ENCODE measurements around the gene SLC28A3.

DNA sequence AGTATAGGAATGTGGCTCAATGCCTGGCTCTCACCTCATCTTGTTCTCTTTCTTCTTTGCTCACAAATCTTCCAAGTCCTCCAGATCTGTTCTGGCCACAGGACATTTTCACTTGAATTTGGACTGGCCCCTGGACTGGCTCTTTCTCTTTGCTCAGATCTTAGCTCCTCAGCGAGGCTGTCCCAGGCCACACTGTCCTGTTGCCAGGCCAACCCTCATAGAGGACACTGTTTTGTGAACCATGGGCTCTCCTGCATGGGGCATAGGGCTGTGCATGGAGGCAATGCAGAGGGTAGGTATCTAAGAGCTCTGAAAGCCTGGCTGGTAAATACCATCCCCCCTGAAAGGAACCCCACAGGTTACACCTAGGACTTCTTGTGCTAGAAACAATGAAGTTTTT, 13.5 kb upstream of the SLC28A3 start:
- TF ChIP-seq, protein P1, sequence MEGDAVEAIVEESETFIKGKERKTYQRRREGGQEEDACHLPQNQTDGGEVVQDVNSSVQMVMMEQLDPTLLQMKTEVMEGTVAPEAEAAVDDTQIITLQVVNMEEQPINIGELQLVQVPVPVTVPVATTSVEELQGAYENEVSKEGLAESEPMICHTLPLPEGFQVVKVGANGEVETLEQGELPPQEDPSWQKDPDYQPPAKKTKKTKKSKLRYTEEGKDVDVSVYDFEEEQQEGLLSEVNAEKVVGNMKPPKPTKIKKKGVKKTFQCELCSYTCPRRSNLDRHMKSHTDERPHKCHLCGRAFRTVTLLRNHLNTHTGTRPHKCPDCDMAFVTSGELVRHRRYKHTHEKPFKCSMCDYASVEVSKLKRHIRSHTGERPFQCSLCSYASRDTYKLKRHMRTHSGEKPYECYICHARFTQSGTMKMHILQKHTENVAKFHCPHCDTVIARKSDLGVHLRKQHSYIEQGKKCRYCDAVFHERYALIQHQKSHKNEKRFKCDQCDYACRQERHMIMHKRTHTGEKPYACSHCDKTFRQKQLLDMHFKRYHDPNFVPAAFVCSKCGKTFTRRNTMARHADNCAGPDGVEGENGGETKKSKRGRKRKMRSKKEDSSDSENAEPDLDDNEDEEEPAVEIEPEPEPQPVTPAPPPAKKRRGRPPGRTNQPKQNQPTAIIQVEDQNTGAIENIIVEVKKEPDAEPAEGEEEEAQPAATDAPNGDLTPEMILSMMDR (IDR thresholded peaks at IDR 0.05) = no peak
- no peak for TF ChIP-seq POLR2A (IDR thresholded peaks at IDR 0.05)

Measured in thyroid gland (tissue), 4 donors.